Brain pericyte (primary cell): Measurements from ENCODE around the gene HEBP1.
A peak's percentile ranks its signal among the peaks of the same experiment; 100 is the strongest.
"Not testable (repeated sequence)": the region's sequence is repeated elsewhere in the genome, so short reads cannot be mapped to it uniquely, and the experiment has no call there.

ENCODE experiments used
- DNase-seq: peaks from one replicate; pipeline ENCODE4 v3.0.0-alpha.2; 2012; ENCODE audit warnings: low read depth, low spot score

Gene HEBP1

GRCh38 chr12:12999959-13000615, at the start of gene HEBP1:
Gene HEBP1, minus strand, starts transcription at chr12:13000265. Its CDS starts 151 bp downstream, at chr12:13000114.
- peak; percentile 70 for DNase-seq

GRCh38 chr12:13049816-13050215, 49.8 kb upstream of the HEBP1 start:
- no peak for DNase-seq

- DNase-seq: no peak
These were observed 46.9 kb upstream of the HEBP1 start for GRCh38 chr12:13046964-13047363.

GRCh38 chr12:13045816-13046215, 45.8 kb upstream of the HEBP1 start:
- DNase-seq: no peak

GRCh38 chr12:13044906-13045299, 44.8 kb upstream of the HEBP1 start:
- DNase-seq: no peak

- DNase-seq: no peak
These were observed 44.2 kb upstream of the HEBP1 start, which contains the start of gene FAM234B for GRCh38 chr12:13044002-13044905. Gene FAM234B, plus strand, starts transcription at chr12:13044381. Its CDS starts 23 bp downstream, at chr12:13044404.

- DNase-seq: no peak
These were observed 42.7 kb upstream of the HEBP1 start for GRCh38 chr12:13042666-13043230.

GRCh38 chr12:13041224-13041623, 41.2 kb upstream of the HEBP1 start:
- no peak for DNase-seq

GRCh38 chr12:13039328-13039956, 39.4 kb upstream of the HEBP1 start:
- no peak for DNase-seq

- DNase-seq: no peak
These were observed 38.6 kb upstream of the HEBP1 start for GRCh38 chr12:13038491-13039161.

- DNase-seq: no peak
These were observed 36.8 kb upstream of the HEBP1 start for GRCh38 chr12:13036881-13037280.

GRCh38 chr12:13035335-13035734, 35.3 kb upstream of the HEBP1 start:
- DNase-seq: not testable (repeated sequence)

GRCh38 chr12:13033476-13033875, 33.4 kb upstream of the HEBP1 start:
- no peak for DNase-seq

- DNase-seq: no peak
These were observed 32.1 kb upstream of the HEBP1 start for GRCh38 chr12:13032164-13032563.

- no peak for DNase-seq
These were observed 30.7 kb upstream of the HEBP1 start for GRCh38 chr12:13030541-13031291.

- no peak for DNase-seq
These were observed 28.9 kb upstream of the HEBP1 start for GRCh38 chr12:13028825-13029570.

- no peak for DNase-seq
These were observed 27.4 kb upstream of the HEBP1 start for GRCh38 chr12:13027508-13027907.

GRCh38 chr12:13027032-13027431, 27.0 kb upstream of the HEBP1 start:
- no peak for DNase-seq

- DNase-seq: no peak
These were observed 26.2 kb upstream of the HEBP1 start for GRCh38 chr12:13026286-13026685.

- DNase-seq: no peak
These were observed 24.5 kb upstream of the HEBP1 start for GRCh38 chr12:13024531-13024916.
